ENCODE measurements around the gene ST8SIA4. TPM values are rescaled to one million over a fixed set of nuclear protein-coding genes. Genes with fewer than 3 reads are reported as not detected.
"Not testable (repeated sequence)": the region's sequence is repeated elsewhere in the genome, so short reads cannot be mapped to it uniquely, and the experiment has no call there.

The ST8SIA4 gene
- polyA plus RNA-seq, 5 donors = 6.7 to 12.3 (median 9.9) TPM

- no peak for DNase-seq
Observed at GRCh38 chr5:100787648-100788047, 115.4 kb downstream of the ST8SIA4 start.

GRCh38 chr5:100785536-100785935, 117.5 kb downstream of the ST8SIA4 start:
- DNase-seq = not testable (repeated sequence)

GRCh38 chr5:100780376-100780870, 122.7 kb downstream of the ST8SIA4 start:
- DNase-seq = no peak

- DNase-seq = no peak
Observed at GRCh38 chr5:100779669-100780375, 123.3 kb downstream of the ST8SIA4 start.

GRCh38 chr5:100777680-100778300, 125.3 kb downstream of the ST8SIA4 start:
- no peak for DNase-seq

GRCh38 chr5:100775533-100775855, 127.6 kb downstream of the ST8SIA4 start:
- no peak for DNase-seq

GRCh38 chr5:100772548-100772947, 130.5 kb downstream of the ST8SIA4 start:
- no peak for DNase-seq

- DNase-seq = no peak
Observed at GRCh38 chr5:100772006-100772405, 131.1 kb downstream of the ST8SIA4 start.

GRCh38 chr5:100771181-100771580, 131.9 kb downstream of the ST8SIA4 start:
- DNase-seq = no peak

GRCh38 chr5:100768221-100768620, 134.9 kb downstream of the ST8SIA4 start:
- no peak for DNase-seq

- no peak for DNase-seq
Observed at GRCh38 chr5:100762995-100763394, 140.1 kb downstream of the ST8SIA4 start.

GRCh38 chr5:100762108-100762507, 141.0 kb downstream of the ST8SIA4 start:
- peak; percentile 67 to 70 for DNase-seq

- no peak for DNase-seq
Observed at GRCh38 chr5:100761192-100761591, 141.9 kb downstream of the ST8SIA4 start.

- no peak for DNase-seq
Observed at GRCh38 chr5:100760688-100761087, 142.4 kb downstream of the ST8SIA4 start.

GRCh38 chr5:100758780-100759179, 144.3 kb downstream of the ST8SIA4 start:
- DNase-seq = no peak

- DNase-seq = no peak
Observed at GRCh38 chr5:100758306-100758705, 144.8 kb downstream of the ST8SIA4 start.

- no peak for DNase-seq
Observed at GRCh38 chr5:100757618-100758017, 145.5 kb downstream of the ST8SIA4 start.
